GM12878 (cell line): ENCODE measurements around the gene STK11. TPM values are rescaled to one million over a fixed set of nuclear protein-coding genes. Genes with fewer than 3 reads are reported as not detected.

Source experiments
- ASH2L ChIP-seq: fragments of 300-600, 200-600 bp; sonication (generic); IDR thresholded peaks from 2 replicates; pipeline ENCODE4 v1.6.1; 2017; ENCODE audit warnings: low read depth, mild to moderate bottlenecking, borderline replicate concordance
- CBFB ChIP-seq: IDR thresholded peaks from 2 replicates; pipeline ENCODE4 v1.6.1; 2016; ENCODE audit warnings: antibody characterized with exemption, low read depth
- CEBPB ChIP-seq, 2 experiments: fragments of 150-350 bp in 1 of 2; IDR thresholded peaks; 2 replicates each; pipeline ENCODE4 v1.6.1; 2012 to 2014; ENCODE audit warnings: low read depth in 2 of 2, low read length in 2 of 2, borderline replicate concordance in 1 of 2, inconsistent platforms in 1 of 2
- FOXM1 ChIP-seq: IDR thresholded peaks from 2 replicates; pipeline ENCODE4 v1.6.1; 2012; ENCODE audit warnings: low read depth, mild to moderate bottlenecking, inconsistent platforms, low read length, moderate library complexity
- HCFC1 ChIP-seq: fragments of 150-350 bp; IDR thresholded peaks from 2 replicates; pipeline ENCODE4 v1.6.1; 2014; ENCODE audit warnings: low read length
- HDAC6 ChIP-seq: fragments of 200-600 bp; sonication (generic); IDR thresholded peaks from one replicate; pipeline ENCODE4 v1.8.0; 2017; ENCODE audit warnings: antibody characterized with exemption; ENCODE audit not compliant: unreplicated experiment
- IRF4 ChIP-seq: IDR thresholded peaks from 2 replicates; pipeline ENCODE4 v1.6.1; 2011; ENCODE audit warnings: low read depth, low read length
- JUND ChIP-seq: IDR thresholded peaks from 2 replicates; pipeline ENCODE4 v1.6.1; 2012; ENCODE audit warnings: low read depth, mild to moderate bottlenecking, low read length, improper control_type of control experiment, moderate library complexity
- NFIC ChIP-seq: IDR thresholded peaks from 2 replicates; pipeline ENCODE4 v1.6.1; 2012; ENCODE audit warnings: low read depth, mild to moderate bottlenecking, inconsistent platforms, low read length, moderate library complexity
- POLR2A ChIP-seq: IDR thresholded peaks from 2 replicates; pipeline ENCODE4 v1.6.1; 2011; ENCODE audit warnings: low read depth, mild to moderate bottlenecking, low read length
- POLR2AphosphoS5 ChIP-seq: IDR thresholded peaks from 2 replicates; pipeline ENCODE4 v1.6.1; 2011; ENCODE audit warnings: mild to moderate bottlenecking, low read length, inconsistent platforms
- RELA ChIP-seq: fragments of 450-650 bp; IDR thresholded peaks from 2 replicates; pipeline ENCODE4 v1.8.0; 2014; ENCODE audit warnings: borderline replicate concordance; ENCODE audit not compliant: partially characterized antibody
- REST ChIP-seq: IDR thresholded peaks from 2 replicates; pipeline ENCODE4 v1.6.1; 2012; ENCODE audit warnings: mild to moderate bottlenecking, low read depth, low read length
- YBX1 ChIP-seq: fragments of 450-650 bp; IDR thresholded peaks from 2 replicates; pipeline ENCODE4 v1.6.1; 2016; ENCODE audit warnings: antibody characterized with exemption
- ZNF384 ChIP-seq: IDR thresholded peaks from 2 replicates; pipeline ENCODE4 v1.6.1; 2012; ENCODE audit warnings: low read depth, mild to moderate bottlenecking, low read length, improper control_type of control experiment, borderline replicate concordance
- ZSCAN29 ChIP-seq: fragments of 450-650 bp; IDR thresholded peaks from 2 replicates; pipeline ENCODE4 v1.6.1; 2017; ENCODE audit warnings: mild to moderate bottlenecking, moderate library complexity
- polyA plus RNA-seq, 11 experiments: library from polyadenylated mRNA; depleted of rRNA in 4 of 11; unstranded in 6 of 11; stranded (reverse) in 5 of 11; fragments of >200 nt; fragmentation: Nextera tagmentation in 4 of 11; fragmentation: Illumina TruSeq in 1 of 11; extraction: Ambion mirVana in 4 of 11; extraction: Trizol in 1 of 11; gene quantifications; 1 replicate in 1 of 11; 2 replicates in 10 of 11; pipeline versions ENCODE4 v1.2.1 to v1.2.3, GENCODE V29; 2011 to 2016; ENCODE audit warnings: inconsistent platforms in 2 of 11, missing spikeins in 2 of 11, low read depth in 1 of 11
- total RNA-seq, 4 experiments: library from RNA; depleted of rRNA in 3 of 4; stranded (reverse); fragments of >200 nt in 3 of 4; fragmentation: Illumina TruSeq in 1 of 4; extraction: Trizol in 1 of 4; gene quantifications; 2 replicates each; pipeline versions ENCODE4 v1.2.1 to v1.2.3, GENCODE V29; 2013 to 2021
- TF ChIP-seq, protein P1 (sequence below), 3 experiments: IDR thresholded peaks in 2 of 3; conservative IDR thresholded peaks in 1 of 3; 2 replicates each; pipeline ENCODE4 v1.5.1; 2011; ENCODE audit warnings: low read depth in 3 of 3, low read length in 3 of 3, mild to moderate bottlenecking in 3 of 3, control low read depth in 2 of 3, moderate library complexity in 2 of 3, inconsistent platforms in 1 of 3, mixed read lengths in 1 of 3; ENCODE audit not compliant: control insufficient read depth in 2 of 3, insufficient read depth in 1 of 3; ENCODE audit errors: extremely low read depth in 1 of 3
- TF ChIP-seq, protein P2 (sequence below): fragments of 450-650 bp; IDR thresholded peaks from 2 replicates; pipeline ENCODE4 v1.6.1; 2017; ENCODE audit warnings: mild to moderate bottlenecking
- TF ChIP-seq, protein P3 (sequence below): fragments of 450-650 bp; IDR thresholded peaks from 2 replicates; pipeline ENCODE4 v1.6.1; 2018; ENCODE audit warnings: mild to moderate bottlenecking, low read depth, moderate library complexity; ENCODE audit not compliant: partially characterized antibody

STK11 gene
- total and polyA plus RNA-seq, 10 of the 15 experiments (the other 5 are each of a cell fraction or from before 2014, with no cell fraction given): 0.33 to 71.0 (median 23.8) TPM

- TF ChIP-seq, protein P1, sequence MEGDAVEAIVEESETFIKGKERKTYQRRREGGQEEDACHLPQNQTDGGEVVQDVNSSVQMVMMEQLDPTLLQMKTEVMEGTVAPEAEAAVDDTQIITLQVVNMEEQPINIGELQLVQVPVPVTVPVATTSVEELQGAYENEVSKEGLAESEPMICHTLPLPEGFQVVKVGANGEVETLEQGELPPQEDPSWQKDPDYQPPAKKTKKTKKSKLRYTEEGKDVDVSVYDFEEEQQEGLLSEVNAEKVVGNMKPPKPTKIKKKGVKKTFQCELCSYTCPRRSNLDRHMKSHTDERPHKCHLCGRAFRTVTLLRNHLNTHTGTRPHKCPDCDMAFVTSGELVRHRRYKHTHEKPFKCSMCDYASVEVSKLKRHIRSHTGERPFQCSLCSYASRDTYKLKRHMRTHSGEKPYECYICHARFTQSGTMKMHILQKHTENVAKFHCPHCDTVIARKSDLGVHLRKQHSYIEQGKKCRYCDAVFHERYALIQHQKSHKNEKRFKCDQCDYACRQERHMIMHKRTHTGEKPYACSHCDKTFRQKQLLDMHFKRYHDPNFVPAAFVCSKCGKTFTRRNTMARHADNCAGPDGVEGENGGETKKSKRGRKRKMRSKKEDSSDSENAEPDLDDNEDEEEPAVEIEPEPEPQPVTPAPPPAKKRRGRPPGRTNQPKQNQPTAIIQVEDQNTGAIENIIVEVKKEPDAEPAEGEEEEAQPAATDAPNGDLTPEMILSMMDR (IDR thresholded peaks at IDR 0.05 in 2 of 3, conservative IDR thresholded peaks at IDR 0.05 in 1 of 3; ENCODE audit: control insufficient read depth in 2 of 3, extremely low read depth in 1 of 3, insufficient read depth in 1 of 3, low read depth in 3 of 3, low read length in 3 of 3): no peak
- peak; percentile 97 for TF ChIP-seq POLR2A
- TF ChIP-seq CEBPB (IDR thresholded peaks at IDR 0.05; ENCODE audit: borderline replicate concordance in 1 of 2, low read depth in 2 of 2, low read length in 2 of 2): no peak
- no peak for TF ChIP-seq ASH2L
- TF ChIP-seq HCFC1: peak; percentile 45; the same call in 1 of the 2 replicates
- TF ChIP-seq POLR2AphosphoS5: peak; percentile 96
- TF ChIP-seq CBFB: peak; percentile 33; the same call in 1 of the 2 replicates
- TF ChIP-seq, protein P2, sequence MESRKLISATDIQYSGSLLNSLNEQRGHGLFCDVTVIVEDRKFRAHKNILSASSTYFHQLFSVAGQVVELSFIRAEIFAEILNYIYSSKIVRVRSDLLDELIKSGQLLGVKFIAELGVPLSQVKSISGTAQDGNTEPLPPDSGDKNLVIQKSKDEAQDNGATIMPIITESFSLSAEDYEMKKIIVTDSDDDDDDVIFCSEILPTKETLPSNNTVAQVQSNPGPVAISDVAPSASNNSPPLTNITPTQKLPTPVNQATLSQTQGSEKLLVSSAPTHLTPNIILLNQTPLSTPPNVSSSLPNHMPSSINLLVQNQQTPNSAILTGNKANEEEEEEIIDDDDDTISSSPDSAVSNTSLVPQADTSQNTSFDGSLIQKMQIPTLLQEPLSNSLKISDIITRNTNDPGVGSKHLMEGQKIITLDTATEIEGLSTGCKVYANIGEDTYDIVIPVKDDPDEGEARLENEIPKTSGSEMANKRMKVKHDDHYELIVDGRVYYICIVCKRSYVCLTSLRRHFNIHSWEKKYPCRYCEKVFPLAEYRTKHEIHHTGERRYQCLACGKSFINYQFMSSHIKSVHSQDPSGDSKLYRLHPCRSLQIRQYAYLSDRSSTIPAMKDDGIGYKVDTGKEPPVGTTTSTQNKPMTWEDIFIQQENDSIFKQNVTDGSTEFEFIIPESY: no peak; the same call in 1 of the 2 replicates
- TF ChIP-seq REST: no peak
- TF ChIP-seq, protein P3, sequence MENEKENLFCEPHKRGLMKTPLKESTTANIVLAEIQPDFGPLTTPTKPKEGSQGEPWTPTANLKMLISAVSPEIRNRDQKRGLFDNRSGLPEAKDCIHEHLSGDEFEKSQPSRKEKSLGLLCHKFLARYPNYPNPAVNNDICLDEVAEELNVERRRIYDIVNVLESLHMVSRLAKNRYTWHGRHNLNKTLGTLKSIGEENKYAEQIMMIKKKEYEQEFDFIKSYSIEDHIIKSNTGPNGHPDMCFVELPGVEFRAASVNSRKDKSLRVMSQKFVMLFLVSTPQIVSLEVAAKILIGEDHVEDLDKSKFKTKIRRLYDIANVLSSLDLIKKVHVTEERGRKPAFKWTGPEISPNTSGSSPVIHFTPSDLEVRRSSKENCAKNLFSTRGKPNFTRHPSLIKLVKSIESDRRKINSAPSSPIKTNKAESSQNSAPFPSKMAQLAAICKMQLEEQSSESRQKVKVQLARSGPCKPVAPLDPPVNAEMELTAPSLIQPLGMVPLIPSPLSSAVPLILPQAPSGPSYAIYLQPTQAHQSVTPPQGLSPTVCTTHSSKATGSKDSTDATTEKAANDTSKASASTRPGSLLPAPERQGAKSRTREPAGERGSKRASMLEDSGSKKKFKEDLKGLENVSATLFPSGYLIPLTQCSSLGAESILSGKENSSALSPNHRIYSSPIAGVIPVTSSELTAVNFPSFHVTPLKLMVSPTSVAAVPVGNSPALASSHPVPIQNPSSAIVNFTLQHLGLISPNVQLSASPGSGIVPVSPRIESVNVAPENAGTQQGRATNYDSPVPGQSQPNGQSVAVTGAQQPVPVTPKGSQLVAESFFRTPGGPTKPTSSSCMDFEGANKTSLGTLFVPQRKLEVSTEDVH: peak; percentile 48
- no peak for TF ChIP-seq RELA
- no peak for TF ChIP-seq FOXM1
- TF ChIP-seq NFIC: no peak
- 0 out of 2 replicates have a peak, but pooled peaks have one; percentile 40 for TF ChIP-seq JUND
- TF ChIP-seq YBX1: no peak
- TF ChIP-seq ZSCAN29: peak; percentile 28; the same call in 1 of the 2 replicates
- no peak for TF ChIP-seq ZNF384
- no peak for TF ChIP-seq IRF4
- TF ChIP-seq HDAC6: no peak
Observed at GRCh38 chr19:1269478-1270212, 64.1 kb downstream of the STK11 start (continued).
